HCT116 (cell line): ENCODE results near the gene SGPP2.

ENCODE experiments used
- EZH2 ChIP-seq: fragments of 200-600 bp; sonication (generic); IDR thresholded peaks from 2 replicates; pipeline ENCODE4 v1.6.1; 2017; ENCODE audit warnings: antibody characterized with exemption, mixed run types
- TF ChIP-seq, protein P1 (sequence below), 3 experiments: fragments of 200-600 bp in 1 of 3; sonication (generic) in 1 of 3; IDR thresholded peaks in 2 of 3; conservative IDR thresholded peaks in 1 of 3; 2 replicates each; pipeline ENCODE4 v1.5.1; 2012 to 2017; ENCODE audit warnings: low read depth in 2 of 3, low read length in 2 of 3, antibody characterized with exemption in 1 of 3, borderline replicate concordance in 1 of 3, control low read depth in 1 of 3, mild to moderate bottlenecking in 1 of 3, mixed read lengths in 1 of 3, mixed run types in 1 of 3, moderate library complexity in 1 of 3; ENCODE audit not compliant: insufficient read depth in 1 of 3

DNA sequence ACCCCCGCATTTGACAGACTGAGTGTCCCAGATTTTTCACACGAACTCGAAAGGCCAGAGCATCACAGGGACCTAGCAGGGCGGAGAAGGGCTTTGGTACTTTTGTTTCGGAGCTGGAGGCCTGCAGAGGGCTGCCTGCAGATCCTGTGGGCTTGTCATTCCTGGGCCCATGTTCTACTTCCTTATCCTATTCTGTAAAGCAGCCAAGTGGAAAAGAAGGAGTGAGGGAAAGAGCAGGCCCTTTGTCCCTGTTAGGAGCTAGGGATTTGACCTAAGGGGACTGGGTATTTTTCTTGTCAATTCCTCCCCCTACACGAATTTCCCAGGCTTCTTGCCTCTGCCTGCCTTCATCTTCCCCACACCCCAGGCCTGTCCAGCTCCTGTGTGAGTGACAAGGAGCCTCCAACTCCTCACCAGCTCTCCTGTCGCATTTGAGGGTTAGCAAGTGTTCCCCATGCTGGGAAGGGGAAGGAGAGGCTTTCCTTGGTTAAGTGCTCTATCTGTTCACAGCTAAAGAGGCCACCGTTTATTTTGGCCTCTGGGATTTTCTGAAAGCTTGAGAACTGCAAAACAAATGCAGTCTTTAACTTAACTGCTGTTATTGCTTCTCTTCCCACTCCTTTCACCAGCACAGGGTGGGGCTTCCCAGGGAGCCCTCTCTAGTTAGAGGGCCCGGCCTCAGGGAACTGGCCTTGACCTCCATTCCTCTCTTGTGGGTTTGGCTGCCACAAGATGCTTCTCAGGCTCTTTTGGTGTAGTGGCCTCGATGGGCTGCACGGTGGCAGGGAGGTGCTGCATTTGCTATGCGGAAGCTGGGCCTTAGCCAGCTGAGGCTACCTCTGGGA is 61.2 kb downstream of the SGPP2 start:
- TF ChIP-seq, protein P1, sequence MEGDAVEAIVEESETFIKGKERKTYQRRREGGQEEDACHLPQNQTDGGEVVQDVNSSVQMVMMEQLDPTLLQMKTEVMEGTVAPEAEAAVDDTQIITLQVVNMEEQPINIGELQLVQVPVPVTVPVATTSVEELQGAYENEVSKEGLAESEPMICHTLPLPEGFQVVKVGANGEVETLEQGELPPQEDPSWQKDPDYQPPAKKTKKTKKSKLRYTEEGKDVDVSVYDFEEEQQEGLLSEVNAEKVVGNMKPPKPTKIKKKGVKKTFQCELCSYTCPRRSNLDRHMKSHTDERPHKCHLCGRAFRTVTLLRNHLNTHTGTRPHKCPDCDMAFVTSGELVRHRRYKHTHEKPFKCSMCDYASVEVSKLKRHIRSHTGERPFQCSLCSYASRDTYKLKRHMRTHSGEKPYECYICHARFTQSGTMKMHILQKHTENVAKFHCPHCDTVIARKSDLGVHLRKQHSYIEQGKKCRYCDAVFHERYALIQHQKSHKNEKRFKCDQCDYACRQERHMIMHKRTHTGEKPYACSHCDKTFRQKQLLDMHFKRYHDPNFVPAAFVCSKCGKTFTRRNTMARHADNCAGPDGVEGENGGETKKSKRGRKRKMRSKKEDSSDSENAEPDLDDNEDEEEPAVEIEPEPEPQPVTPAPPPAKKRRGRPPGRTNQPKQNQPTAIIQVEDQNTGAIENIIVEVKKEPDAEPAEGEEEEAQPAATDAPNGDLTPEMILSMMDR (IDR thresholded peaks at IDR 0.05 in 2 of 3, conservative IDR thresholded peaks at IDR 0.05 in 1 of 3; ENCODE audit: borderline replicate concordance in 1 of 3, insufficient read depth in 1 of 3, low read depth in 2 of 3, low read length in 2 of 3) = no peak
- no peak for TF ChIP-seq EZH2
